WTC11 (cell line): ENCODE results near the gene HOATZ.

ENCODE experiments used
- ATF1 ChIP-seq: sonication (generic); formaldehyde crosslinking; IDR thresholded peaks from 2 replicates; pipeline ENCODE4 v1.8.1; 2023; ENCODE audit warnings: mild to moderate bottlenecking, moderate library complexity, missing genetic modification reagents
- ESRRA ChIP-seq: sonication (generic); formaldehyde crosslinking; IDR thresholded peaks from 2 replicates; pipeline ENCODE4 v1.8.1; 2022; ENCODE audit warnings: mild to moderate bottlenecking, missing genetic modification reagents, borderline replicate concordance
- FOXJ3 ChIP-seq: sonication (generic); formaldehyde crosslinking; IDR thresholded peaks from 2 replicates; pipeline ENCODE4 v1.9.0; 2021; ENCODE audit warnings: missing genetic modification reagents, mild to moderate bottlenecking, borderline replicate concordance
- JUN ChIP-seq: sonication (generic); formaldehyde crosslinking; IDR thresholded peaks from 2 replicates; pipeline ENCODE4 v1.8.0; 2023; ENCODE audit warnings: mild to moderate bottlenecking, missing genetic modification reagents
- KAT7 ChIP-seq: sonication (generic); formaldehyde crosslinking; IDR thresholded peaks from 2 replicates; pipeline ENCODE4 v1.8.1; 2023; ENCODE audit warnings: missing genetic modification reagents, mild to moderate bottlenecking, borderline replicate concordance
- MAX ChIP-seq: sonication (generic); formaldehyde crosslinking; IDR thresholded peaks from 2 replicates; pipeline ENCODE4 v1.8.0; 2022; ENCODE audit warnings: mild to moderate bottlenecking, missing genetic modification reagents
- SOX15 ChIP-seq: fragments of 250-450 bp; sonication (Bioruptor Pico); IDR thresholded peaks from 2 replicates; pipeline ENCODE4 v1.9.0; 2021; ENCODE audit warnings: mild to moderate bottlenecking
- TEAD1 ChIP-seq: sonication (generic); formaldehyde crosslinking; IDR thresholded peaks from 2 replicates; pipeline ENCODE4 v1.8.0; 2022; ENCODE audit warnings: mild to moderate bottlenecking, missing genetic modification reagents
- TEAD4 ChIP-seq: sonication (generic); formaldehyde crosslinking; IDR thresholded peaks from 2 replicates; pipeline ENCODE4 v1.8.0; 2022; ENCODE audit warnings: mild to moderate bottlenecking, missing genetic modification reagents
- TF ChIP-seq, protein P1 (sequence below): fragments of 200-600 bp; IDR thresholded peaks from 2 replicates; pipeline ENCODE4 v1.8.0; 2022; ENCODE audit warnings: antibody characterized with exemption
- TF ChIP-seq, protein P2 (sequence below): sonication (generic); formaldehyde crosslinking; IDR thresholded peaks from 2 replicates; pipeline ENCODE4 v1.8.1; 2023; ENCODE audit warnings: mild to moderate bottlenecking, missing genetic modification reagents, moderate library complexity
- TF ChIP-seq, protein P3 (sequence below): sonication (generic); formaldehyde crosslinking; IDR thresholded peaks from 2 replicates; pipeline ENCODE4 v1.8.1; 2023; ENCODE audit warnings: mild to moderate bottlenecking, missing genetic modification reagents

GRCh38 chr11:111569476-111569875, 54.9 kb downstream of the HOATZ start:
- TF ChIP-seq FOXJ3 (CRISPR knock-in tag) = no peak
- no peak for TF ChIP-seq TEAD4 (CRISPR knock-in tag)
- TF ChIP-seq, protein P1, sequence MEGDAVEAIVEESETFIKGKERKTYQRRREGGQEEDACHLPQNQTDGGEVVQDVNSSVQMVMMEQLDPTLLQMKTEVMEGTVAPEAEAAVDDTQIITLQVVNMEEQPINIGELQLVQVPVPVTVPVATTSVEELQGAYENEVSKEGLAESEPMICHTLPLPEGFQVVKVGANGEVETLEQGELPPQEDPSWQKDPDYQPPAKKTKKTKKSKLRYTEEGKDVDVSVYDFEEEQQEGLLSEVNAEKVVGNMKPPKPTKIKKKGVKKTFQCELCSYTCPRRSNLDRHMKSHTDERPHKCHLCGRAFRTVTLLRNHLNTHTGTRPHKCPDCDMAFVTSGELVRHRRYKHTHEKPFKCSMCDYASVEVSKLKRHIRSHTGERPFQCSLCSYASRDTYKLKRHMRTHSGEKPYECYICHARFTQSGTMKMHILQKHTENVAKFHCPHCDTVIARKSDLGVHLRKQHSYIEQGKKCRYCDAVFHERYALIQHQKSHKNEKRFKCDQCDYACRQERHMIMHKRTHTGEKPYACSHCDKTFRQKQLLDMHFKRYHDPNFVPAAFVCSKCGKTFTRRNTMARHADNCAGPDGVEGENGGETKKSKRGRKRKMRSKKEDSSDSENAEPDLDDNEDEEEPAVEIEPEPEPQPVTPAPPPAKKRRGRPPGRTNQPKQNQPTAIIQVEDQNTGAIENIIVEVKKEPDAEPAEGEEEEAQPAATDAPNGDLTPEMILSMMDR = no peak
- TF ChIP-seq JUN (CRISPR knock-in tag) = no peak
- TF ChIP-seq ESRRA = no peak
- TF ChIP-seq ATF1 (CRISPR knock-in tag) = no peak
- TF ChIP-seq TEAD1 (CRISPR knock-in tag) = no peak
- no peak for TF ChIP-seq SOX15 (CRISPR knock-in tag)
- TF ChIP-seq MAX (CRISPR knock-in tag) = no peak
- TF ChIP-seq, protein P2, sequence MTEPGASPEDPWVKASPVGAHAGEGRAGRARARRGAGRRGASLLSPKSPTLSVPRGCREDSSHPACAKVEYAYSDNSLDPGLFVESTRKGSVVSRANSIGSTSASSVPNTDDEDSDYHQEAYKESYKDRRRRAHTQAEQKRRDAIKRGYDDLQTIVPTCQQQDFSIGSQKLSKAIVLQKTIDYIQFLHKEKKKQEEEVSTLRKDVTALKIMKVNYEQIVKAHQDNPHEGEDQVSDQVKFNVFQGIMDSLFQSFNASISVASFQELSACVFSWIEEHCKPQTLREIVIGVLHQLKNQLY = no peak
- TF ChIP-seq KAT7 = no peak
- TF ChIP-seq, protein P3, sequence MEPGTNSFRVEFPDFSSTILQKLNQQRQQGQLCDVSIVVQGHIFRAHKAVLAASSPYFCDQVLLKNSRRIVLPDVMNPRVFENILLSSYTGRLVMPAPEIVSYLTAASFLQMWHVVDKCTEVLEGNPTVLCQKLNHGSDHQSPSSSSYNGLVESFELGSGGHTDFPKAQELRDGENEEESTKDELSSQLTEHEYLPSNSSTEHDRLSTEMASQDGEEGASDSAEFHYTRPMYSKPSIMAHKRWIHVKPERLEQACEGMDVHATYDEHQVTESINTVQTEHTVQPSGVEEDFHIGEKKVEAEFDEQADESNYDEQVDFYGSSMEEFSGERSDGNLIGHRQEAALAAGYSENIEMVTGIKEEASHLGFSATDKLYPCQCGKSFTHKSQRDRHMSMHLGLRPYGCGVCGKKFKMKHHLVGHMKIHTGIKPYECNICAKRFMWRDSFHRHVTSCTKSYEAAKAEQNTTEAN (CRISPR knock-in tag) = no peak
